ENCODE measurements around the gene MPDZ. TPM values are rescaled to one million over a fixed set of nuclear protein-coding genes. Genes with fewer than 3 reads are reported as not detected.
A peak's percentile ranks its signal among the peaks of the same experiment; 100 is the strongest.

Gene MPDZ
- total and polyA plus RNA-seq, 4 donors: 60.1 to 86.0 (median 78.7) TPM

- H3K4me3 ChIP-seq (ENCODE audit: low read depth, low read length): no peak overlapping the region
- no peaks in the 10 kb centered on the region for H3K27me3 ChIP-seq (ENCODE audit: control insufficient read depth, insufficient read depth, low read length)
- peaks cover 3% of the 10 kb centered on the region for H3K36me3 ChIP-seq (ENCODE audit: control insufficient read depth, insufficient read depth, low read length)
- WGBS (ENCODE audit: insufficient coverage): no CpG with 5 or more reads among the region's 3 CpGs
- H3K27ac ChIP-seq (ENCODE audit: low read depth, low read length): no peak overlapping the region
- no peak for DNase-seq (ENCODE audit: low read depth in 4 of 6, low spot score in 6 of 6)
- H3K4me1 ChIP-seq (ENCODE audit: control insufficient read depth, insufficient read depth, low read length): no peaks in the 10 kb centered on the region
- H3K9me3 ChIP-seq (ENCODE audit: control insufficient read depth, insufficient read depth, low read length): no peaks in the 10 kb centered on the region
These were observed 70.0 kb downstream of the MPDZ start for GRCh38 chr9:13209498-13209897.

GRCh38 chr9:13205824-13206223, 73.7 kb downstream of the MPDZ start:
- H3K27me3 ChIP-seq (ENCODE audit: control insufficient read depth, insufficient read depth, low read length): no peaks in the 10 kb centered on the region
- no CpG with 5 or more reads among the region's 3 CpGs for WGBS (ENCODE audit: insufficient coverage)
- no peak for DNase-seq (ENCODE audit: low read depth in 4 of 6, low spot score in 6 of 6)
- peaks cover 3% of the 10 kb centered on the region for H3K36me3 ChIP-seq (ENCODE audit: control insufficient read depth, insufficient read depth, low read length)
- H3K9me3 ChIP-seq (ENCODE audit: control insufficient read depth, insufficient read depth, low read length): no peaks in the 10 kb centered on the region
- H3K4me1 ChIP-seq (ENCODE audit: control insufficient read depth, insufficient read depth, low read length): no peaks in the 10 kb centered on the region
- no peak overlapping the region for H3K4me3 ChIP-seq (ENCODE audit: low read depth, low read length)
- H3K27ac ChIP-seq (ENCODE audit: low read depth, low read length): no peak overlapping the region

- 100% methylated on average over 4 of the region's 4 CpGs for WGBS (ENCODE audit: insufficient coverage)
These were observed 89.5 kb downstream of the MPDZ start for GRCh38 chr9:13190040-13190439.

GRCh38 chr9:13189362-13189761, 90.1 kb downstream of the MPDZ start:
- Histone ChIP-seq H3K4me1 (ENCODE audit: control insufficient read depth, insufficient read depth, low read length) (no peaks in the 10 kb centered on the region), H3K27me3 (ENCODE audit: control insufficient read depth, insufficient read depth, low read length) (no peaks in the 10 kb centered on the region), H3K36me3 (ENCODE audit: control insufficient read depth, insufficient read depth, low read length) (peaks cover 4% of the 10 kb centered on the region), H3K4me3 (ENCODE audit: low read depth, low read length) (no peak overlapping the region), H3K27ac (ENCODE audit: low read depth, low read length) (no peak overlapping the region), H3K9me3 (ENCODE audit: control insufficient read depth, insufficient read depth, low read length) (no peaks in the 10 kb centered on the region)
- DNase-seq (ENCODE audit: low read depth in 4 of 6, low spot score in 6 of 6): no peak

More at GRCh38 chr9:13190040-13190439, 89.5 kb downstream of the MPDZ start:
- DNase-seq (ENCODE audit: low read depth in 4 of 6, low spot score in 6 of 6): no peak
- Histone ChIP-seq H3K27ac (ENCODE audit: low read depth, low read length) (no peak overlapping the region), H3K36me3 (ENCODE audit: control insufficient read depth, insufficient read depth, low read length) (peaks cover 6% of the 10 kb centered on the region), H3K27me3 (ENCODE audit: control insufficient read depth, insufficient read depth, low read length) (no peaks in the 10 kb centered on the region), H3K4me1 (ENCODE audit: control insufficient read depth, insufficient read depth, low read length) (no peaks in the 10 kb centered on the region), H3K4me3 (ENCODE audit: low read depth, low read length) (no peak overlapping the region), H3K9me3 (ENCODE audit: control insufficient read depth, insufficient read depth, low read length) (no peaks in the 10 kb centered on the region)

GRCh38 chr9:13186774-13187173, 92.7 kb downstream of the MPDZ start:
- no peaks in the 10 kb centered on the region for H3K9me3 ChIP-seq (ENCODE audit: control insufficient read depth, insufficient read depth, low read length)
- WGBS (ENCODE audit: insufficient coverage): no CpG with 5 or more reads among the region's 5 CpGs
- H3K27me3 ChIP-seq (ENCODE audit: control insufficient read depth, insufficient read depth, low read length): no peaks in the 10 kb centered on the region
- no peak overlapping the region for H3K27ac ChIP-seq (ENCODE audit: low read depth, low read length)
- no peak for DNase-seq (ENCODE audit: low read depth in 4 of 6, low spot score in 6 of 6)
- peaks cover 4% of the 10 kb centered on the region for H3K36me3 ChIP-seq (ENCODE audit: control insufficient read depth, insufficient read depth, low read length)
- no peaks in the 10 kb centered on the region for H3K4me1 ChIP-seq (ENCODE audit: control insufficient read depth, insufficient read depth, low read length)
- no peak overlapping the region for H3K4me3 ChIP-seq (ENCODE audit: low read depth, low read length)

- H3K36me3 ChIP-seq (ENCODE audit: control insufficient read depth, insufficient read depth, low read length): peaks cover 4% of the 10 kb centered on the region
- no peaks in the 10 kb centered on the region for H3K27me3 ChIP-seq (ENCODE audit: control insufficient read depth, insufficient read depth, low read length)
- H3K9me3 ChIP-seq (ENCODE audit: control insufficient read depth, insufficient read depth, low read length): no peaks in the 10 kb centered on the region
- no peak overlapping the region for H3K4me3 ChIP-seq (ENCODE audit: low read depth, low read length)
- no peak overlapping the region for H3K27ac ChIP-seq (ENCODE audit: low read depth, low read length)
- no peaks in the 10 kb centered on the region for H3K4me1 ChIP-seq (ENCODE audit: control insufficient read depth, insufficient read depth, low read length)
- WGBS (ENCODE audit: insufficient coverage): no CpG with 5 or more reads among the region's 1 CpG
- no peak for DNase-seq (ENCODE audit: low read depth in 4 of 6, low spot score in 6 of 6)
These were observed 93.4 kb downstream of the MPDZ start for GRCh38 chr9:13186091-13186490.

GRCh38 chr9:13181652-13182051, 97.8 kb downstream of the MPDZ start:
- Histone ChIP-seq H3K27ac (ENCODE audit: low read depth, low read length) (no peak overlapping the region), H3K36me3 (ENCODE audit: control insufficient read depth, insufficient read depth, low read length) (no peaks in the 10 kb centered on the region)
- no CpG with 5 or more reads among the region's 2 CpGs for WGBS (ENCODE audit: insufficient coverage)

GRCh38 chr9:13179257-13179656, 100.2 kb downstream of the MPDZ start:
- no CpG with 5 or more reads among the region's 3 CpGs for WGBS (ENCODE audit: insufficient coverage)
- Histone ChIP-seq H3K4me1 (ENCODE audit: control insufficient read depth, insufficient read depth, low read length) (no peaks in the 10 kb centered on the region), H3K27me3 (ENCODE audit: control insufficient read depth, insufficient read depth, low read length) (no peaks in the 10 kb centered on the region), H3K27ac (ENCODE audit: low read depth, low read length) (no peak overlapping the region), H3K36me3 (ENCODE audit: control insufficient read depth, insufficient read depth, low read length) (no peaks in the 10 kb centered on the region), H3K9me3 (ENCODE audit: control insufficient read depth, insufficient read depth, low read length) (no peaks in the 10 kb centered on the region), H3K4me3 (ENCODE audit: low read depth, low read length) (no peak overlapping the region)
- peak in 2 of 6 donors; percentile 11 to 26 for DNase-seq (ENCODE audit: low read depth in 4 of 6, low spot score in 6 of 6)

More at GRCh38 chr9:13181652-13182051, 97.8 kb downstream of the MPDZ start:
- Histone ChIP-seq H3K4me1 (ENCODE audit: control insufficient read depth, insufficient read depth, low read length) (no peaks in the 10 kb centered on the region), H3K27me3 (ENCODE audit: control insufficient read depth, insufficient read depth, low read length) (no peaks in the 10 kb centered on the region), H3K9me3 (ENCODE audit: control insufficient read depth, insufficient read depth, low read length) (no peaks in the 10 kb centered on the region), H3K4me3 (ENCODE audit: low read depth, low read length) (no peak overlapping the region)
- DNase-seq (ENCODE audit: low read depth in 4 of 6, low spot score in 6 of 6): no peak

- Histone ChIP-seq H3K9me3 (ENCODE audit: control insufficient read depth, insufficient read depth, low read length) (no peaks in the 10 kb centered on the region), H3K4me3 (ENCODE audit: low read depth, low read length) (no peak overlapping the region), H3K4me1 (ENCODE audit: control insufficient read depth, insufficient read depth, low read length) (no peaks in the 10 kb centered on the region), H3K36me3 (ENCODE audit: control insufficient read depth, insufficient read depth, low read length) (no peaks in the 10 kb centered on the region), H3K27me3 (ENCODE audit: control insufficient read depth, insufficient read depth, low read length) (no peaks in the 10 kb centered on the region), H3K27ac (ENCODE audit: low read depth, low read length) (no peak overlapping the region)
- DNase-seq (ENCODE audit: low read depth in 4 of 6, low spot score in 6 of 6): no peak
- 100% methylated on average over 2 of the region's 2 CpGs for WGBS (ENCODE audit: insufficient coverage)
These were observed 103.8 kb downstream of the MPDZ start for GRCh38 chr9:13175732-13176131.

GRCh38 chr9:13174906-13175639, 104.4 kb downstream of the MPDZ start:
- no peaks in the 10 kb centered on the region for H3K9me3 ChIP-seq (ENCODE audit: control insufficient read depth, insufficient read depth, low read length)
- WGBS (ENCODE audit: insufficient coverage): 80% methylated on average over 1 of the region's 2 CpGs
- no peaks in the 10 kb centered on the region for H3K36me3 ChIP-seq (ENCODE audit: control insufficient read depth, insufficient read depth, low read length)
- H3K27ac ChIP-seq (ENCODE audit: low read depth, low read length): no peak overlapping the region
- DNase-seq (ENCODE audit: low read depth in 4 of 6, low spot score in 6 of 6): no peak
- no peak overlapping the region for H3K4me3 ChIP-seq (ENCODE audit: low read depth, low read length)
- no peaks in the 10 kb centered on the region for H3K27me3 ChIP-seq (ENCODE audit: control insufficient read depth, insufficient read depth, low read length)
- H3K4me1 ChIP-seq (ENCODE audit: control insufficient read depth, insufficient read depth, low read length): no peaks in the 10 kb centered on the region
